HepG2 (cell line): ENCODE data around the gene CTSD.

Experiments used
- CBFB ChIP-seq: sonication (generic); formaldehyde crosslinking; IDR thresholded peaks from 2 replicates; pipeline ENCODE4 v1.4.0; 2020; ENCODE audit warnings: missing genetic modification reagents
- CEBPB ChIP-seq: IDR thresholded peaks from 2 replicates; pipeline ENCODE4 v1.6.1; 2011; ENCODE audit warnings: low read depth, low read length, improper control_type of control experiment, borderline replicate concordance
- KDM5A ChIP-seq: fragments of 200-600 bp; sonication (generic); IDR thresholded peaks from 2 replicates; pipeline ENCODE4 v1.7.0; 2018; ENCODE audit warnings: antibody characterized with exemption, mild to moderate bottlenecking, low read length, borderline replicate concordance
- STAG1 ChIP-seq: sonication (generic); formaldehyde crosslinking; IDR thresholded peaks from 2 replicates; pipeline ENCODE4 v1.4.0; 2020; ENCODE audit warnings: missing genetic modification reagents
- XRCC5 ChIP-seq: fragments of 200-400 bp; formaldehyde crosslinking; optimal IDR thresholded peaks from 2 replicates; pipeline ENCODE3; 2017; ENCODE audit warnings: mild to moderate bottlenecking, low read length

DNA sequence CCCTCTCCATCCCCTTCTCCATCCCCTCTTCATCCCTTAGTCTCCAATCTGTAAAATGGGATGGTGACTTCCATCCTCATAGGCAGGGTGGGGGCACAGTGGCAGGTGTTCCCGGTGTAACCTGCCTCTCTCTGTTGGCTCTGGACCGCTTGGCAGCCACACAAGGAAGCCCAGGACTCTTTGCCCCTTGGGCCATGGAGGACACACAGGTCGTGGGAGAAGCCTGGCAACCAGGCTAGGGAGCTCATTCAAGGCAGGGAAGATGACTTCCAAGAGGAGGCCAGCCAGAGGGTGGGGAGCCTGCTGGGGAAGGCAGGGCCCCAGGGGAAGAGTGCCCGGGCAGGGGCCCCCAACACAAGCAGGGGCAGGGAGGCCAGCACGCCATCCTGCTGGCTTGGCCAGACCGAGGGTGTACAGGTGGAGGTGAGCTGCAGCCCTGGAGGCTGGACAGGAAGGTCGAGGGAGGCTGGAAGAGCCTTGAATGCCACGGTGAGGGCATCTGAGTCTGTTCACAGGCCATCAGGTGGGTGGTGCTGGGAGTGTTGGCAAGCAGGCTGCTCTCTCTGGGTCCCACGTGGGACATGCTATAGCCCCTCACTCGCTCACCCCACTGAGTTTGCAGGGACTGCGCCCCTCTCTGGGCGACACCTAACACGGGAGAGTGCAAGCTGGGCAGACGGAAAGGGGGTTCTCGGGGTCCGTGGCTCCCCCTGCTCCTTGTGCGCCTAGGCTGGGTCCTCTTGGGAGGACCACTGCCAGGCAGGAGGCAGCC is 15.5 kb upstream of the CTSD start:
- no peak for TF ChIP-seq KDM5A
- TF ChIP-seq CBFB (CRISPR knock-in tag): no peak
- TF ChIP-seq STAG1 (CRISPR knock-in tag): no peak
- TF ChIP-seq CEBPB: no peak
- no peak for TF ChIP-seq XRCC5
